Pancreas (tissue), 10 donors: ENCODE measurements around the gene JMJD8. TPM values are rescaled to one million over a fixed set of nuclear protein-coding genes. Genes with fewer than 3 reads are reported as not detected.
A peak's percentile ranks its signal among the peaks of the same experiment; 100 is the strongest.

ENCODE experiments used
- ATAC-seq, 4 donors: fragments of 200-7000 bp; cut with Tn5 transposase; one replicate each; pipeline versions ENCODE4 v1.8.0 to v1.9.1; 2020; ENCODE audit warnings: mild to moderate bottlenecking in 4 of 4, moderate library complexity in 4 of 4
- DNase-seq, 6 donors: peaks; one replicate each; pipeline ENCODE4 v3.0.0-alpha.2; 2020
- FAIRE-seq: peaks from 2 replicates; lab custom pipeline; 2012; peaks lifted over from hg19 to GRCh38; lab: Jason Lieb, UNC
- H3K27ac ChIP-seq, 4 donors: fragments of 200-600 bp; sonication (generic); 1 replicate in 3 of 4; 2 replicates in 1 of 4; pipeline versions ENCODE4 v1.5.0 to v1.8.0; 2020
- H3K27me3 ChIP-seq, 4 donors: fragments of 200-600 bp; one replicate each; pipeline ENCODE4 v1.8.0; 2021
- H3K36me3 ChIP-seq, 3 donors: fragments of 200-600 bp; sonication (generic) in 1 of 3; one replicate each; pipeline versions ENCODE4 v1.5.0 to v1.8.0; 2020 to 2021
- H3K4me1 ChIP-seq, 3 donors: fragments of 200-600 bp; one replicate each; pipeline ENCODE4 v1.8.0; 2021
- H3K4me3 ChIP-seq, 4 donors: fragments of 200-600 bp; sonication (generic) in 2 of 4; one replicate each; pipeline versions ENCODE4 v1.5.0 to v1.8.0; 2020 to 2021
- H3K9me3 ChIP-seq, 4 donors: fragments of 200-600 bp; one replicate each; pipeline ENCODE4 v1.8.0; 2021
- CTCF ChIP-seq, 4 donors: fragments of 200-600 bp; sonication (generic) in 3 of 4; IDR thresholded peaks; one replicate each; pipeline versions ENCODE4 v1.5.0 to v1.8.0; 2021; ENCODE audit warnings: antibody characterized with exemption in 4 of 4
- WGBS, 2 donors: extraction: QIAGEN DNeasy Blood & Tissue Kit; methylation state at CpG; one replicate each; pipeline ENCODE4 v1.1.7; 2013; 5-methylcytosine and 5-hydroxymethylcytosine counted together
- intact Hi-C, 3 donors: fragments of 100-400 bp; cut with DNase I; formaldehyde crosslinking; loops; one replicate each; pipeline versions ENCODE4 v1.11.1 to v1.14.2; 2022
- polyA plus RNA-seq, 2 donors: library from polyadenylated mRNA; stranded (reverse); fragments of 200-250 nt; gene quantifications; one replicate each; pipeline ENCODE4 v1.2.3, GENCODE V29; 2013
- total RNA-seq, 6 donors: library from RNA; stranded (reverse); fragmentation: NEBNext Ultra II Directional in 4 of 6; extraction: Animal tissue kit (Norgen Biotek cat#: 25700) in 4 of 6; gene quantifications; one replicate each; pipeline versions ENCODE4 v1.2.1 to v1.2.4, GENCODE V29; 2021 to 2023
- donor health status: healthy with polysubstance abuse.
- donor health status: DM: no; HTN: no; CAD: no; lungs with moderate emphysema.
- donor health status: DM: no; HTN: no; CAD: no.
- donor health status: control.
- donor health status: control.
- donor health status: Bipolar disorder and iron deficiency.
- donor health status: DM: yes; HTN: yes; CAD: no.
- donor health status: DM: no; HTN: no; CAD: no.
- donor health status: DM: no; HTN: no; CAD: no.
- donor health status: DM: yes; HTN: yes; CAD: no.

JMJD8 gene
- total and polyA plus RNA-seq, 8 donors = 25.0 to 50.2 (median 34.2) TPM

- WGBS, 2 donors = 77 to 78% methylated on average over 49 to 57 of the region's 57 CpGs
- Histone ChIP-seq H3K27ac (no peak overlapping the region), H3K4me1 (peaks cover 9 to 13% (median 12%) of the 10 kb centered on the region in 3 donors), H3K9me3 (no peaks in the 10 kb centered on the region), H3K36me3 (peaks cover 0 to 19% (median 17%) of the 10 kb centered on the region in 3 donors), H3K4me3 (no peak overlapping the region), H3K27me3 (no peaks in the 10 kb centered on the region)
- no peak for ATAC-seq
- TF ChIP-seq CTCF (IDR thresholded peaks at IDR 0.05) = no peak
- FAIRE-seq = no peak
- intact Hi-C loops = no loop called here
- DNase-seq = peak in 2 of 6 donors; percentile 39 to 87
Measured at GRCh38 chr16:677316-678190, 6.6 kb downstream of the JMJD8 start.

GRCh38 chr16:676913-677312 lies 7.2 kb downstream of the JMJD8 start:
- no peaks in the 10 kb centered on the region for H3K9me3 ChIP-seq
- no peak overlapping the region for H3K4me3 ChIP-seq
- no peak for TF ChIP-seq CTCF (IDR thresholded peaks at IDR 0.05)
- H3K27me3 ChIP-seq = no peaks in the 10 kb centered on the region
- FAIRE-seq = no peak
- intact Hi-C loops = no loop called here
- peaks cover 0 to 19% (median 17%) of the 10 kb centered on the region in 3 donors for H3K36me3 ChIP-seq
- no peak overlapping the region for H3K27ac ChIP-seq
- no peak for ATAC-seq
- H3K4me1 ChIP-seq = peaks cover 9 to 11% (median 9%) of the 10 kb centered on the region in 3 donors
- WGBS, 2 donors = 76 to 82% methylated on average over 23 of the region's 23 CpGs
- peak in 2 of 6 donors; percentile 33 to 84 for DNase-seq

GRCh38 chr16:676565-676902 lies 7.6 kb downstream of the JMJD8 start:
- H3K4me3 ChIP-seq = no peak overlapping the region
- FAIRE-seq (no peak), DNase-seq (no peak), ATAC-seq (no peak)
- peaks cover 5 to 7% (median 6%) of the 10 kb centered on the region in 3 donors for H3K4me1 ChIP-seq
- H3K36me3 ChIP-seq = peaks cover 0 to 17% (median 15%) of the 10 kb centered on the region in 3 donors
- 88 to 92% methylated on average over 18 to 21 of the region's 21 CpGs for WGBS, 2 donors
- intact Hi-C loops = no loop called here
- TF ChIP-seq CTCF (IDR thresholded peaks at IDR 0.05) = no peak
- no peaks in the 10 kb centered on the region for H3K9me3 ChIP-seq
- H3K27ac ChIP-seq = no peak overlapping the region
- H3K27me3 ChIP-seq = no peaks in the 10 kb centered on the region

GRCh38 chr16:675884-676564 lies 8.1 kb downstream of the JMJD8 start:
- no peak overlapping the region for H3K27ac ChIP-seq
- DNase-seq (peak in 1 of 6 donors; percentile 87), ATAC-seq (no peak), FAIRE-seq (no peak)
- TF ChIP-seq CTCF (IDR thresholded peaks at IDR 0.05) = no peak
- WGBS, 2 donors = 42 to 46% methylated on average over 24 to 25 of the region's 25 CpGs
- H3K9me3 ChIP-seq = no peaks in the 10 kb centered on the region
- intact Hi-C loops = no loop called here
- peaks cover 0 to 21% (median 20%) of the 10 kb centered on the region in 3 donors for H3K36me3 ChIP-seq
- peak overlapping the region in 2 of 4 donors; percentile 30 to 35 for H3K4me3 ChIP-seq
- H3K4me1 ChIP-seq = peaks cover under 1 to 2% (median 1%) of the 10 kb centered on the region in 3 donors
- no peaks in the 10 kb centered on the region for H3K27me3 ChIP-seq
